HepG2 (cell line): ENCODE measurements around the gene NPW. TPM values are rescaled to one million over a fixed set of nuclear protein-coding genes. Genes with fewer than 3 reads are reported as not detected.

Source experiments
- ATAC-seq: fragments of 200-7000 bp; cut with Tn5 transposase; 3 replicates; pipeline ENCODE4 v1.9.1; 2020; ENCODE audit warnings: mild to moderate bottlenecking, moderate library complexity
- BruUV-seq: library from RNA; stranded (reverse); fragments of 400-500 nt; replicated peaks from 2 replicates; lab custom pipeline; 2021; lab: Mats Ljungman, UMichigan
- CTCF ChIA-PET: fragments of 300-600 bp; formaldehyde crosslinking; extraction: SDS; loops from one replicate; lab custom pipeline; 2021; ENCODE audit warnings: low total read pairs, inconsistent platforms, low intra/inter-chr PET ratio; lab: Yijun Ruan, JAX
- POLR2A ChIA-PET: fragments of 350-600 bp; sonication (Branson Sonifier 250); formaldehyde crosslinking; loops from one replicate; lab custom pipeline; 2020; ENCODE audit warnings: antibody characterized with exemption, inconsistent platforms; lab: Yijun Ruan, JAX
- DNase-seq: peaks from one replicate; pipeline ENCODE4 v3.0.0-alpha.2; 2015; ENCODE audit warnings: low spot score
- FAIRE-seq: peaks from 3 replicates; lab custom pipeline; 2011; peaks lifted over from hg19 to GRCh38; lab: Jason Lieb, UNC
- H2AFZ ChIP-seq: one replicate; pipeline ENCODE4 v1.6.1; 2011; ENCODE audit warnings: low read length, inconsistent platforms
- H3K27ac ChIP-seq: fragments of 300-600 bp; 3 replicates; pipeline ENCODE4 v1.8.0; 2011; ENCODE audit warnings: mixed run types, mild to moderate bottlenecking, mixed read lengths, low read length, inconsistent platforms; ENCODE audit not compliant: insufficient read depth; ENCODE audit errors: extremely low read length
- H3K27me3 ChIP-seq, 2 experiments: fragments of 200-600 bp in 1 of 2; 2 replicates in 1 of 2; 3 replicates in 1 of 2; pipeline versions ENCODE4 v1.6.0 to v1.8.0; 2011; ENCODE audit warnings: low read length in 2 of 2, mild to moderate bottlenecking in 2 of 2, moderate library complexity in 2 of 2, inconsistent platforms in 1 of 2; ENCODE audit not compliant: insufficient read depth in 2 of 2, control insufficient read depth in 1 of 2
- H3K36me3 ChIP-seq, 2 experiments: fragments of 200-600 bp in 1 of 2; replicated peaks in 1 of 2; 2 replicates in 1 of 2; 3 replicates in 1 of 2; pipeline versions ENCODE4 v1.5.1 to v1.8.0; 2011; ENCODE audit warnings: low read length in 2 of 2, inconsistent platforms in 1 of 2; ENCODE audit not compliant: insufficient read depth in 2 of 2, control insufficient read depth in 1 of 2
- H3K4me1 ChIP-seq: 2 replicates; pipeline ENCODE4 v1.5.1; 2012; ENCODE audit warnings: low read length, inconsistent platforms; ENCODE audit not compliant: insufficient read depth
- H3K4me2 ChIP-seq: 2 replicates; pipeline ENCODE4 v1.6.0; 2011; ENCODE audit warnings: low read depth, low read length, inconsistent platforms
- H3K4me3 ChIP-seq, 3 experiments: fragments of 200-600 bp in 1 of 3; sonication (generic), shearing (Covaris generic) in 1 of 3; replicated peaks in 1 of 3; 2 replicates each; pipeline ENCODE4 v1.5.1; 2011 to 2016; ENCODE audit warnings: low read length in 3 of 3, inconsistent platforms in 2 of 3, low read depth in 2 of 3, mild to moderate bottlenecking in 2 of 3, control low read depth in 1 of 3, mixed read lengths in 1 of 3; ENCODE audit not compliant: insufficient read depth in 1 of 3
- H3K79me2 ChIP-seq: one replicate; pipeline ENCODE4 v1.6.1; 2011; ENCODE audit warnings: low read length, inconsistent platforms; ENCODE audit not compliant: insufficient read depth
- H3K9ac ChIP-seq: 2 replicates; pipeline ENCODE4 v1.6.0; 2011; ENCODE audit warnings: mild to moderate bottlenecking, low read depth, low read length, inconsistent platforms; ENCODE audit not compliant: insufficient read depth
- H3K9me3 ChIP-seq: 2 replicates; pipeline ENCODE4 v1.5.1; 2012; ENCODE audit warnings: mild to moderate bottlenecking, low read length
- H4K20me1 ChIP-seq: 2 replicates; pipeline ENCODE4 v1.6.0; 2011; ENCODE audit warnings: inconsistent platforms, mild to moderate bottlenecking, low read length, moderate library complexity; ENCODE audit not compliant: insufficient read depth
- NKX3-1 ChIP-seq: sonication (generic); formaldehyde crosslinking; IDR thresholded peaks from 2 replicates; pipeline ENCODE4 v1.5.0; 2020; ENCODE audit warnings: missing genetic modification reagents
- RBFOX2 ChIP-seq: fragments of 200-400 bp; formaldehyde crosslinking; IDR thresholded peaks from 2 replicates; pipeline ENCODE4 v1.6.1; 2017; ENCODE audit warnings: low read depth, mild to moderate bottlenecking, low read length
- ZNF770 ChIP-seq: sonication (generic); formaldehyde crosslinking; IDR thresholded peaks from 2 replicates; pipeline ENCODE4 v1.5.0; 2020; ENCODE audit warnings: mild to moderate bottlenecking, missing genetic modification reagents
- ZNF776 ChIP-seq: sonication (generic); formaldehyde crosslinking; IDR thresholded peaks from 2 replicates; pipeline ENCODE4 v1.4.0; 2020; ENCODE audit warnings: mild to moderate bottlenecking, missing genetic modification reagents
- WGBS: methylation state at CpG from one replicate; pipeline ENCODE4 v1.1.6; 2017; ENCODE audit warnings: low lambda C conversion rate; 5-methylcytosine and 5-hydroxymethylcytosine counted together
- in situ Hi-C: cut with HindIII; loops from 2 replicates; pipeline ENCODE4 v1.10.0; 2017; ENCODE audit warnings: low pct_unique_long_range_greater_than_20kb; ENCODE audit not compliant: extremely low pct_ligation_motif_present
- intact Hi-C: fragments of 100-400 bp; cut with micrococcal nuclease; formaldehyde crosslinking; loops from one replicate; pipeline ENCODE4 v1.10.0; 2022; ENCODE audit not compliant: unreplicated experiment
- polyA plus RNA-seq, 8 experiments: library from polyadenylated mRNA; depleted of rRNA in 3 of 8; stranded (reverse) in 7 of 8; unstranded in 1 of 8; fragments of >200 nt; fragmentation: Illumina TruSeq in 4 of 8; extraction: Trizol in 4 of 8; gene quantifications; 2 replicates each; pipeline versions ENCODE4 v1.2.1 to v1.2.3, GENCODE V29; 2011 to 2016; ENCODE audit warnings: low read depth in 4 of 8, missing spikeins in 1 of 8, mixed read lengths in 1 of 8; ENCODE audit not compliant: insufficient read depth in 1 of 8
- total RNA-seq, 5 experiments: library from RNA; depleted of rRNA; stranded (reverse); fragments of >200 nt; fragmentation: Illumina TruSeq; extraction: Trizol; gene quantifications; 2 replicates each; pipeline ENCODE4 v1.2.3, GENCODE V29; 2016; ENCODE audit warnings: low read depth in 1 of 5
- TF ChIP-seq, protein P1 (sequence below): IDR thresholded peaks from 2 replicates; pipeline ENCODE4 v1.6.1; 2016; ENCODE audit warnings: mild to moderate bottlenecking

NPW gene
- total and polyA plus RNA-seq, 2 of the 13 experiments (the other 11 are each of a cell fraction or from before 2014, with no cell fraction given): 0.24 to 0.97 TPM

DNA sequence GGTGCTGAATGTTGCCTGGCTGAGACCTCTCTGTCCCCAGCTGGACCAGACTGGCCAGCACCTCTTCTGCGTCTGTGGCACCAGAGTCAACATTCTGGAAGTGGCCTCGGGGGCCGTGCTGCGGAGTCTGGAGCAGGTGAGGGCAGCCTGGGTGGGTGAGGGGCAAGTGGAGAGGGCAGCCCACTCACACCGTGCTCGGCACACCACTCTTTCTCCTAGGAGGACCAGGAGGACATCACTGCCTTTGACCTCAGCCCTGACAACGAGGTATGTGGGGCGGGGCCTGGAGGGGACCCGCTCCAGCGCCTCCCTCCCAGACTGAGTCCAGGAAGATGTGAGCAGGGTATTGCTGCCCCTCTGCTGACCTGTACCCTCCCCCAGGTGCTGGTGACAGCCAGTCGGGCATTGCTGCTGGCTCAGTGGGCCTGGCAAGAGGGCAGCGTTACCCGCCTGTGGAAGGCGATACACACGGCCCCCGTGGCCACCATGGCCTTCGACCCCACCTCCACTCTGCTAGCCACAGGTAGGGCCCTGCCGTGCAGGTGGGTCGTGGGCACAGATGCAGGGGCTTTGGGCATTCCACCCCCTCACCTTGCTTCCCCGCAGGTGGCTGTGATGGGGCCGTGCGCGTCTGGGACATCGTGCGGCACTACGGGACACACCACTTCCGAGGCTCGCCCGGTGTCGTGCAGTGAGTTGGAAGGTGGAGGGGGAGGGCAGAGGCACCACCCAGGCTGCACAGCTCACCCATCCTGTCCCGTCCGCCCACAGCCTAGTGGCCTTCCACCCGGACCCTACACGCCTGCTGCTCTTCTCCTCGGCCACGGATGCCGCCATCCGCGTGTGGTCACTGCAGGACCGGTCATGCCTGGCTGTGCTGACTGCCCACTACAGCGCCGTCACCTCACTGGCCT is 45.2 kb upstream of the NPW start:
- no peaks in the 10 kb centered on the region for H3K9me3 ChIP-seq
- TF ChIP-seq RBFOX2 (peak; percentile 29; the same call in 1 of the 2 replicates), NKX3-1 (CRISPR knock-in tag) (no peak)
- TF ChIP-seq, all 625 proteins: peak for 1
- no peak for DNase-seq
- no peak overlapping the region for H3K9ac ChIP-seq
- BruUV-seq: no TSS peak
- 98% methylated on average over 28 of the region's 42 CpGs for WGBS
- in situ Hi-C loops (no loop called here), intact Hi-C loops (no loop called here)
- peaks cover 14% of the 10 kb centered on the region for H3K79me2 ChIP-seq
- no peak for ATAC-seq
- ChIA-PET CTCF (no interaction called here), POLR2A (interaction anchor here (0.8 kb wide), 1 partner anchor 10 kb away, joined by 5 read pairs; the partner anchor contains the start of gene RPS2)
- no peak overlapping the region for H3K27ac ChIP-seq
- no peak overlapping the region for H3K4me2 ChIP-seq
- no peak overlapping the region; a peak in 1 of 6 replicates for H3K4me3 ChIP-seq
- peaks cover 21 to 34% of the 10 kb centered on the region in 2 experiments; a peak in 3 of 5 replicates for H3K36me3 ChIP-seq
- H3K4me1 ChIP-seq: peaks cover 21% of the 10 kb centered on the region
- FAIRE-seq: no peak
- no peaks in the 10 kb centered on the region for H3K27me3 ChIP-seq
- H4K20me1 ChIP-seq: no peaks in the 10 kb centered on the region
- no peak overlapping the region for H2AFZ ChIP-seq

GRCh38 chr16:1975432-1976215 is 44.0 kb upstream of the NPW start:
- Histone ChIP-seq H3K36me3 (peaks cover 21 to 34% of the 10 kb centered on the region in 2 experiments; a peak in 3 of 5 replicates), H3K9me3 (no peaks in the 10 kb centered on the region), H3K27ac (no peak overlapping the region), H4K20me1 (no peaks in the 10 kb centered on the region), H3K9ac (no peak overlapping the region), H3K4me2 (no peak overlapping the region), H3K79me2 (peaks cover 14% of the 10 kb centered on the region), H3K4me3 (no peak overlapping the region), H2AFZ (no peak overlapping the region), H3K4me1 (peaks cover 17% of the 10 kb centered on the region), H3K27me3 (no peaks in the 10 kb centered on the region)
- intact Hi-C loops (no loop called here), in situ Hi-C loops (no loop called here)
- BruUV-seq: no TSS peak
- 97% methylated on average over 28 of the region's 33 CpGs for WGBS
- DNase-seq (no peak), FAIRE-seq (no peak), ATAC-seq (no peak)
- TF ChIP-seq ZNF776 (no peak), ZNF770 (no peak), RBFOX2 (0 out of 2 replicates have a peak, but pooled peaks have one; percentile 6)
- TF ChIP-seq, protein P1, sequence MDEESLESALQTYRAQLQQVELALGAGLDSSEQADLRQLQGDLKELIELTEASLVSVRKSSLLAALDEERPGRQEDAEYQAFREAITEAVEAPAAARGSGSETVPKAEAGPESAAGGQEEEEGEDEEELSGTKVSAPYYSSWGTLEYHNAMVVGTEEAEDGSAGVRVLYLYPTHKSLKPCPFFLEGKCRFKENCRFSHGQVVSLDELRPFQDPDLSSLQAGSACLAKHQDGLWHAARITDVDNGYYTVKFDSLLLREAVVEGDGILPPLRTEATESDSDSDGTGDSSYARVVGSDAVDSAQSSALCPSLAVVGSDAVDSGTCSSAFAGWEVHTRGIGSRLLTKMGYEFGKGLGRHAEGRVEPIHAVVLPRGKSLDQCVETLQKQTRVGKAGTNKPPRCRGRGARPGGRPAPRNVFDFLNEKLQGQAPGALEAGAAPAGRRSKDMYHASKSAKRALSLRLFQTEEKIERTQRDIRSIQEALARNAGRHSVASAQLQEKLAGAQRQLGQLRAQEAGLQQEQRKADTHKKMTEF (CRISPR knock-in tag): no peak
- ChIA-PET POLR2A (interaction anchor here (0.8 kb wide), 1 partner anchor 11 kb away, joined by 5 read pairs; the partner anchor contains the start of gene RPS2), CTCF (no interaction called here)
